Hair follicle dermal papilla cell (primary cell): Measurements from ENCODE around the gene TGM6. TPM values are rescaled to one million over a fixed set of nuclear protein-coding genes. Genes with fewer than 3 reads are reported as not detected.

ENCODE experiments used
- small RNA-seq: library from RNA; depleted of rRNA; stranded (forward); fragments of <200 nt; gene quantifications from one replicate; pipeline ENCODE3, GENCODE V24; 2012
- total RNA-seq: library from RNA; depleted of rRNA; stranded (reverse); fragments of >200 nt; gene quantifications from 2 replicates; pipeline ENCODE4 v1.2.3, GENCODE V29; 2012

The TGM6 gene
- not detected in 2 replicates for total RNA-seq

GRCh38 chr20:2380601-2381000, at the start of gene TGM6:
Gene TGM6 (plus strand): TSS chr20:2380901. CDS start chr20:2380969, 68 bp downstream.

DNA sequence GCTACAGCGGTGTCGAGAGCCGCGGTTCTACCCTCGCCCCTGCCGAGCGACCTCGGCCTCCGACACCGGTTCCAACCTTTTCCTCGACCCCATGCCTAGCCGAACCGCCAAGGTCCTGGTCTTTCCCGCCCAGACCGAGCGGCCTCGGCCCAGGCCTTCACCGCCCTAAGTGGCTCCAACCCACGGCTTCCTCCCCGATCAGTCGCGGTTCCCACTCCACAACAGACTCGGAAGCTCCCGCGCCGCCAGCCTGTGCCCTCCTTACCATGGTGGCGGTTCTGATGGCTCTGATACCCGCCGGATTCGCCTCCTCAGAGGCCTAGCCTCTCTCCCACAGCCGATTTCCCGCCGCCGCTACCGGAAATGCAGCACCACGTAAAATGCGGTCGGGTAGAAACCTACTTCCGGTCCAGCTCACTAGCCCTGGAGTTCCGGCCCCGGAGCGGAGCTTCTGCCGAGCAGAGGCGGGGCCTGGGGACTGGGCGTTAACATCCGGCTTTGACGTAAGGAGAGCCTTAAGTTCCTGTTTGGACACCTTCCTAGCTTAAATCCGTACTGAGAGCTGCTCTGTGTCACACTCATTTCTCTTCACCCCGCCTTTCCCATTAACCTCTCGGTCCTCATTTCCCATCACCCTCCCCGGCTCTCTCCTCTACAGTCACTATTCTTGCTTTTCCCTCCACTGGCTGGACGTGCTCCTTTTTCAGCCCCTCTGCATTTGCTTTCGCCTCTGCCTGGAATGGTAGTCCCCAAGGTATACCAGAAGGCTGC, 89.9 kb downstream of the TGM6 start, which contains the start of gene SNRPB:
Gene SNRPB (minus strand): TSS at position 367 of the 771 bp plus-strand sequence. CDS start 99 bp downstream, at position 268.

Small RNAs within 50 kb of the gene (small RNA-seq; reads per million reads assigned to genes)
- not detected for gene RF00019

Other genes with a start within 250 kb of the TGM6 start
- not detected in 2 replicates for gene TGM3, start 84.9 kb upstream of the TGM6 start, total RNA-seq
- 76.9 and 87.1 TPM in 2 replicates for gene SNRPB, start 89.9 kb downstream of the TGM6 start, total RNA-seq
- 13.0 and 16.2 TPM in 2 replicates for gene ZNF343, start 128.0 kb downstream of the TGM6 start, total RNA-seq
- gene TMC2, start 155.7 kb downstream of the TGM6 start, total RNA-seq: not detected in 2 replicates